B cell (primary cell): ENCODE results near the gene TIGD2. TPM values are rescaled to one million over a fixed set of nuclear protein-coding genes. Genes with fewer than 3 reads are reported as not detected.

Experiments used
- ATAC-seq: fragments of 200-7000 bp; cut with Tn5 transposase; one replicate; pipeline ENCODE4 v1.10.0; 2021; ENCODE audit warnings: low read depth, mild to moderate bottlenecking, moderate number of reproducible peaks, moderate library complexity
- CTCF ChIA-PET: fragments of 350-600 bp; sonication (Branson Sonifier 250); formaldehyde crosslinking; loops from one replicate; lab custom pipeline; 2021; ENCODE audit warnings: antibody characterized with exemption, inconsistent platforms; lab: Charles Lee
- POLR2A ChIA-PET: fragments of 350-600 bp; sonication (Branson Sonifier 250); formaldehyde crosslinking; loops from one replicate; lab custom pipeline; 2021; ENCODE audit warnings: antibody characterized with exemption; lab: Charles Lee
- DNase-seq: peaks from one replicate; pipeline ENCODE4 v3.0.0; 2013
- H2AFZ ChIP-seq: 2 replicates; pipeline ENCODE4 v1.6.1; 2012; ENCODE audit warnings: mild to moderate bottlenecking, low read depth, low read length; ENCODE audit not compliant: insufficient read depth, poor library complexity, severe bottlenecking
- H3K27ac ChIP-seq, 2 donors: 1 replicate in 1 of 2; 2 replicates in 1 of 2; pipeline ENCODE4 v1.5.1; 2012 to 2013; ENCODE audit warnings: low read length in 2 of 2, mild to moderate bottlenecking in 2 of 2, moderate library complexity in 1 of 2
- H3K27me3 ChIP-seq, 4 experiments: fragments of 200-600 bp in 1 of 4; sonication (generic) in 1 of 4; replicated peaks in 1 of 4; 1 replicate in 2 of 4; 2 replicates in 2 of 4; pipeline versions ENCODE4 v1.6.1 to v1.7.0; 2013 to 2016; ENCODE audit warnings: low read length in 3 of 4, mild to moderate bottlenecking in 2 of 4, mixed read lengths in 1 of 4, moderate library complexity in 1 of 4; ENCODE audit not compliant: insufficient read depth in 4 of 4, control insufficient read depth in 3 of 4; ENCODE audit errors: control extremely low read depth in 1 of 4
- H3K36me3 ChIP-seq, 2 experiments: replicated peaks in 1 of 2; 1 replicate in 1 of 2; 2 replicates in 1 of 2; pipeline versions ENCODE4 v1.6.1 to v1.7.1; 2013; ENCODE audit warnings: low read length in 1 of 2; ENCODE audit not compliant: insufficient read depth in 2 of 2, control insufficient read depth in 1 of 2; ENCODE audit errors: control extremely low read depth in 1 of 2, extremely low read depth in 1 of 2
- H3K4me1 ChIP-seq, 2 donors: fragments of 200-600 bp in 1 of 2; sonication (generic) in 1 of 2; 1 replicate in 1 of 2; 2 replicates in 1 of 2; pipeline versions ENCODE4 v1.5.1 to v1.6.1; 2013 to 2017; ENCODE audit warnings: low read length in 2 of 2; ENCODE audit not compliant: control insufficient read depth in 2 of 2, insufficient read depth in 2 of 2
- H3K4me2 ChIP-seq: replicated peaks from 2 replicates; pipeline ENCODE3; 2012; ENCODE audit warnings: mild to moderate bottlenecking, low read depth, low read length; ENCODE audit not compliant: poor library complexity, severe bottlenecking
- H3K4me3 ChIP-seq, 5 experiments: fragments of 200-600 bp in 1 of 5; sonication (generic) in 1 of 5; 1 replicate in 3 of 5; 2 replicates in 2 of 5; pipeline versions ENCODE4 v1.5.1 to v1.7.0; 2011 to 2016; ENCODE audit warnings: low read length in 4 of 5, mild to moderate bottlenecking in 4 of 5, low read depth in 2 of 5, control low read depth in 1 of 5, moderate library complexity in 1 of 5; ENCODE audit not compliant: insufficient read depth in 1 of 5; ENCODE audit errors: control extremely low read depth in 1 of 5, extremely low read depth in 1 of 5
- H3K79me2 ChIP-seq: fragments of 200-600 bp; sonication (generic); one replicate; pipeline ENCODE4 v1.6.0; 2016; ENCODE audit warnings: low read length; ENCODE audit not compliant: control insufficient read depth, insufficient read depth
- H3K9ac ChIP-seq: fragments of 200-600 bp; sonication (generic); 2 replicates; pipeline ENCODE4 v1.6.1; 2017; ENCODE audit warnings: mild to moderate bottlenecking, low read length, moderate library complexity
- H3K9me3 ChIP-seq, 3 donors: one replicate each; pipeline versions ENCODE4 v1.6.1 to v1.7.1; 2013; ENCODE audit warnings: low read length in 2 of 3; ENCODE audit not compliant: control insufficient read depth in 2 of 3, insufficient read depth in 1 of 3; ENCODE audit errors: control extremely low read depth in 1 of 3
- H4K20me1 ChIP-seq: 2 replicates; pipeline ENCODE4 v1.6.0; 2012; ENCODE audit warnings: mild to moderate bottlenecking, low read length; ENCODE audit not compliant: insufficient read depth, control insufficient read depth, poor library complexity, severe bottlenecking
- H3K27ac Mint-ChIP-seq: one replicate; pipeline ENCODE4 v1.8.0; 2021; ENCODE audit warnings: mixed read lengths
- H3K27me3 Mint-ChIP-seq: one replicate; pipeline ENCODE4 v1.8.0; 2021; ENCODE audit warnings: mixed read lengths
- H3K4me1 Mint-ChIP-seq: one replicate; pipeline ENCODE4 v1.8.0; 2021; ENCODE audit warnings: mixed read lengths
- H3K4me3 Mint-ChIP-seq: one replicate; pipeline ENCODE4 v1.8.0; 2021; ENCODE audit warnings: mixed read lengths
- H3K9me3 Mint-ChIP-seq: one replicate; pipeline ENCODE4 v1.8.0; 2022; ENCODE audit warnings: mixed read lengths; ENCODE audit not compliant: insufficient read depth
- CTCF ChIP-seq: fragments of 200-600 bp; IDR thresholded peaks from one replicate; pipeline ENCODE4 v1.8.0; 2022; ENCODE audit warnings: antibody characterized with exemption, mild to moderate bottlenecking
- EZH2 ChIP-seq: IDR thresholded peaks from 2 replicates; pipeline ENCODE4 v1.6.1; 2012; ENCODE audit warnings: borderline replicate concordance, low read depth, mild to moderate bottlenecking, moderate library complexity, low read length; ENCODE audit not compliant: insufficient read depth, poor library complexity, severe bottlenecking
- WGBS: methylation state at CpG from one replicate; pipeline ENCODE4 v1.1.5; 2013; ENCODE audit warnings: missing lambda C conversion rate; ENCODE audit not compliant: insufficient coverage; 5-methylcytosine and 5-hydroxymethylcytosine counted together
- intact Hi-C: fragments of 100-400 bp; cut with micrococcal nuclease; formaldehyde crosslinking; loops from one replicate; pipeline ENCODE4 v1.10.0; 2022
- polyA plus RNA-seq: library from polyadenylated mRNA; depleted of rRNA; stranded (reverse); fragments of >200 nt; gene quantifications from 2 replicates; pipeline ENCODE4 v1.2.3, GENCODE V29; 2012
- total RNA-seq, 2 donors: library from RNA; stranded (reverse); fragments of 120-200 nt in 1 of 2; gene quantifications; 1 replicate in 1 of 2; 2 replicates in 1 of 2; pipeline versions ENCODE4 v1.2.3 to v1.2.4, GENCODE V29; 2013 to 2022

Gene TIGD2
- total and polyA plus RNA-seq, 2 donors (not counting 1 experiment from before 2014, with no cell fraction given), result 2.1 to 8.6 TPM

- H3K4me2 ChIP-seq, result no peak overlapping the region
- H3K79me2 ChIP-seq, result no peaks in the 10 kb centered on the region
- H3K27me3 Mint-ChIP-seq, result no peaks in the 10 kb centered on the region
- H3K9ac ChIP-seq, result no peak overlapping the region
- H4K20me1 ChIP-seq, result no peaks in the 10 kb centered on the region
- ChIA-PET POLR2A (no interaction called here), CTCF (no interaction called here)
- TF ChIP-seq CTCF (no peak), EZH2 (no peak)
- no peak overlapping the region for H3K4me3 ChIP-seq
- ATAC-seq (no peak), DNase-seq (no peak)
- H3K4me3 Mint-ChIP-seq, result no peak overlapping the region
- H3K36me3 ChIP-seq, result no peaks in the 10 kb centered on the region
- 73% methylated on average over 1 of the region's 1 CpG for WGBS
- H3K9me3 Mint-ChIP-seq, result peaks cover 7% of the 10 kb centered on the region
- H3K27me3 ChIP-seq, result no peaks in the 10 kb centered on the region
- no peak overlapping the region for H3K27ac Mint-ChIP-seq
- peaks cover 8% of the 10 kb centered on the region for H3K4me1 Mint-ChIP-seq
- no peak overlapping the region for H2AFZ ChIP-seq
- peaks cover 0 to 7% (median 3%) of the 10 kb centered on the region in 3 donors for H3K9me3 ChIP-seq
- intact Hi-C loops, result no loop called here
- no peaks in the 10 kb centered on the region for H3K4me1 ChIP-seq
- no peak overlapping the region for H3K27ac ChIP-seq
These were observed 38.4 kb upstream of the TIGD2 start for GRCh38 chr4:89072921-89073320.

GRCh38 chr4:89077761-89078160, 33.6 kb upstream of the TIGD2 start:
- no peaks in the 10 kb centered on the region for H4K20me1 ChIP-seq
- Mint-ChIP-seq H3K4me1 (no peaks in the 10 kb centered on the region), H3K4me3 (no peak overlapping the region), H3K27me3 (no peaks in the 10 kb centered on the region), H3K27ac (no peak overlapping the region), H3K9me3 (peaks cover 16% of the 10 kb centered on the region)
- DNase-seq (no peak), ATAC-seq (no peak)
- TF ChIP-seq CTCF (no peak), EZH2 (no peak)
- H3K4me1 ChIP-seq, result no peaks in the 10 kb centered on the region
- intact Hi-C loops, result no loop called here
- no peak overlapping the region for H3K4me2 ChIP-seq
- H3K9me3 ChIP-seq, result peaks cover 1 to 17% (median 3%) of the 10 kb centered on the region in 3 donors
- H3K79me2 ChIP-seq, result no peaks in the 10 kb centered on the region
- ChIA-PET POLR2A (no interaction called here), CTCF (no interaction called here)
- no peak overlapping the region for H3K9ac ChIP-seq
- H2AFZ ChIP-seq, result no peak overlapping the region
- H3K36me3 ChIP-seq, result no peaks in the 10 kb centered on the region
- H3K27me3 ChIP-seq, result no peaks in the 10 kb centered on the region
- H3K27ac ChIP-seq, result no peak overlapping the region
- H3K4me3 ChIP-seq, result no peak overlapping the region
